Activated CD8-positive, alpha-beta T cell treated with anti-CD3 and anti-CD28 coated beads for 36 hours (primary cell): ENCODE results near the gene MOV10L1. TPM values are rescaled to one million over a fixed set of nuclear protein-coding genes. Genes with fewer than 3 reads are reported as not detected.

ENCODE experiments used
- ATAC-seq: fragments of 200-7000 bp; cut with Tn5 transposase; one replicate; pipeline ENCODE4 v1.10.0; 2021; ENCODE audit warnings: mild to moderate bottlenecking, moderate library complexity
- CTCF ChIA-PET: fragments of 350-600 bp; sonication (Branson Sonifier 250); formaldehyde crosslinking; loops from one replicate; lab custom pipeline; 2021; ENCODE audit warnings: antibody characterized with exemption; lab: Charles Lee
- POLR2A ChIA-PET: fragments of 350-600 bp; sonication (Branson Sonifier 250); formaldehyde crosslinking; loops from one replicate; lab custom pipeline; 2021; ENCODE audit warnings: antibody characterized with exemption; lab: Charles Lee
- DNase-seq: peaks from one replicate; pipeline ENCODE4 v3.0.0-alpha.2; 2020
- H3K27ac Mint-ChIP-seq: one replicate; pipeline ENCODE4 v1.8.0; 2021; ENCODE audit warnings: mild to moderate bottlenecking, mixed read lengths
- H3K27me3 Mint-ChIP-seq: one replicate; pipeline ENCODE4 v1.8.0; 2021; ENCODE audit warnings: mixed read lengths
- H3K36me3 Mint-ChIP-seq: one replicate; pipeline ENCODE4 v1.8.0; 2021; ENCODE audit warnings: low read depth, mixed read lengths
- H3K4me1 Mint-ChIP-seq: one replicate; pipeline ENCODE4 v1.8.0; 2021; ENCODE audit warnings: low read depth, mixed read lengths
- H3K4me3 Mint-ChIP-seq: one replicate; pipeline ENCODE4 v1.8.0; 2021; ENCODE audit warnings: mild to moderate bottlenecking, moderate library complexity, mixed read lengths
- H3K9me3 Mint-ChIP-seq: one replicate; pipeline ENCODE4 v1.8.0; 2021; ENCODE audit warnings: mixed read lengths
- intact Hi-C: fragments of 100-400 bp; cut with micrococcal nuclease; formaldehyde crosslinking; loops from one replicate; pipeline ENCODE4 v1.10.0; 2022
- total RNA-seq, 2 experiments: library from RNA; stranded (reverse); gene quantifications; one replicate each; pipeline ENCODE4 v1.2.3, GENCODE V29; 2021
- TF ChIP-seq, protein P1 (sequence below): fragments of 200-600 bp; IDR thresholded peaks from one replicate; pipeline ENCODE4 v1.8.0; 2022; ENCODE audit warnings: antibody characterized with exemption, mild to moderate bottlenecking

The MOV10L1 gene
- total RNA-seq, 2 experiments from 2014 or later, result 0.34 TPM; not detected in 1

DNA sequence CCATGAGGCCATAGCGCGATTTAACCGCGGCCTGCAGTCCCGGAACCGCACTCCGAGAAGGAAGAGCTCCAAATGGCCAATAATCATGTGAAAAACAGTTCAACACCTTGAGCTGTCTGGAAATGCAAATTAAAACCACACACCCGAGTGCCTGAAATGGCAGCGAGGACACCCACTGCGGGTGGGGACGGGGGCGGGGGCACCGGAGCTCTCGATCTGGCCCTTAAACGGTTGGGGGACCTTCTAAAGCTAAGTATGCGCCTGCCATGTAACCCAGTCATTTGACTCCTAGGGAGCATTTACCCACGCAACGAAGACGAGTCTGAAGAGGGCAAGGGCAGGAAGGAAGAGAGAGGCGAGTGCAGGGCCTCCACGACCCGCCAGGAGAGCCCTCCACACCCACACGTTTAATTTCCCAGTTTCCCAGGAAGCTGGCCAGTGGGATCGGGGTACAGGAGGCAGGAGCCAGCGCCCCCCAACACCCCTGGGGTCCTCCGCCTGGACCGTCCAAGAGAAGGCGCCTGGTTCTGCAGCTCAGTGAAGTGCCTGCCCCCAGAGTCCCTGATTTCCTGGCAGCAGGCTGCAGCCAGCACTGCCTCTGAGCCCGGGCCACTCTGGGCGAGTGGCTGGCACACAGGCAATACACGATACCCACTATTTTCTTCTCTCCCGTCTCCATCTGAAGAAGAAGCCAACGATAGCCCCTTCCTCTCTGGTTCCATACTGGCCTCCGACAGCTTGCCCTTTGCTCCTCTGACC lies 33.4 kb upstream of the MOV10L1 start:
- intact Hi-C loops, result no loop called here
- Mint-ChIP-seq H3K36me3 (no peaks in the 10 kb centered on the region), H3K4me1 (no peaks in the 10 kb centered on the region), H3K27ac (no peak overlapping the region), H3K4me3 (no peak overlapping the region), H3K9me3 (peaks cover 1% of the 10 kb centered on the region), H3K27me3 (peaks cover 26% of the 10 kb centered on the region)
- ATAC-seq (no peak), DNase-seq (no peak)
- CTCF ChIA-PET, result interaction anchor here (0.8 to 1.0 kb wide), 2 partner anchors 11 to 93 kb away, joined by 3 read pairs; no protein-coding TSS in a partner anchor
- POLR2A ChIA-PET, result interaction anchor here (0.6 to 0.8 kb wide), 2 partner anchors 12 to 41 kb away, joined by 3 read pairs; no protein-coding TSS in a partner anchor
- TF ChIP-seq, protein P1, sequence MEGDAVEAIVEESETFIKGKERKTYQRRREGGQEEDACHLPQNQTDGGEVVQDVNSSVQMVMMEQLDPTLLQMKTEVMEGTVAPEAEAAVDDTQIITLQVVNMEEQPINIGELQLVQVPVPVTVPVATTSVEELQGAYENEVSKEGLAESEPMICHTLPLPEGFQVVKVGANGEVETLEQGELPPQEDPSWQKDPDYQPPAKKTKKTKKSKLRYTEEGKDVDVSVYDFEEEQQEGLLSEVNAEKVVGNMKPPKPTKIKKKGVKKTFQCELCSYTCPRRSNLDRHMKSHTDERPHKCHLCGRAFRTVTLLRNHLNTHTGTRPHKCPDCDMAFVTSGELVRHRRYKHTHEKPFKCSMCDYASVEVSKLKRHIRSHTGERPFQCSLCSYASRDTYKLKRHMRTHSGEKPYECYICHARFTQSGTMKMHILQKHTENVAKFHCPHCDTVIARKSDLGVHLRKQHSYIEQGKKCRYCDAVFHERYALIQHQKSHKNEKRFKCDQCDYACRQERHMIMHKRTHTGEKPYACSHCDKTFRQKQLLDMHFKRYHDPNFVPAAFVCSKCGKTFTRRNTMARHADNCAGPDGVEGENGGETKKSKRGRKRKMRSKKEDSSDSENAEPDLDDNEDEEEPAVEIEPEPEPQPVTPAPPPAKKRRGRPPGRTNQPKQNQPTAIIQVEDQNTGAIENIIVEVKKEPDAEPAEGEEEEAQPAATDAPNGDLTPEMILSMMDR, result no peak

DNA sequence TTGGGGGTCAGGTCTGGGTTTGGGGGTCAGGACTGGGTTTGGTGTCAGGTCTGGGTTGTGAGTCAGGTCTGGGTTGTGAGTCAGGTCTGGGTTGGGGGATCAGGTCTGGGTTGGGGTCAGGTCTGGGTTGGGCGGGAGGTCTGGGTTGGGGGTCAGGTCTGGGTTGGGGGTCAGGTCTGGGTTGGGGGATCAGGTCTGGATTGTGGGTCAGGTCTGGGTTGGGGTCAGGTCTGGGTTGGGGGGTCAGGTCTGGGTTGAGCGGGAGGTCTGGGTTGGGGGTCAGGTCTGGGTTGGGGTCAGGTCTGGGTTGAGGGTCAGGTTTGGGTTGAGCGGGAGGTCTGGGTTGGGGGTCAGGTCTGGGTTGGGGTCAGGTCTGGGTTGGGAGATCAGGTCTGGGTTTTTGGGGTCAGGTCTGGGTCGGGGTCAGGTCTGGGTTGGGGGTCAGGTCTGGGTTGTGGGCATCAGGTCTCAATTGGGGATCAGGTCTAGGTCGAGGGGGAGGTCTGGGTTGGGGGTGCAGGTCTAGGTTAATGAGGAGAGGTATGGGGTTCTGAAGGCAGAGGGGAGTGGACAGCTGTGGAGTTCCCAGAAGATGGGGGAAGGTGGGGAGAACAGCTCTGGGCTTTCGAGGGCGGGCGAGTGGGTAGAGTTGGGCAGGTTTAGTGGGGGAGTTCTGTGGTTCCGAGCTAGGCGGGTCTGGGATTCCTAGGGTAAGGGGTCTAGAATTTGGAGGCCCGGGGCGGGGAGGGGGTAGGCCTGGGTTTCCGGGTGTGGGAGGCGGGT lies 32.3 kb upstream of the MOV10L1 start:
- Mint-ChIP-seq H3K4me1 (no peaks in the 10 kb centered on the region), H3K4me3 (no peak overlapping the region), H3K27me3 (peaks cover 22% of the 10 kb centered on the region), H3K9me3 (peaks cover 1% of the 10 kb centered on the region), H3K27ac (no peak overlapping the region), H3K36me3 (no peaks in the 10 kb centered on the region)
- intact Hi-C loops, result no loop called here
- POLR2A ChIA-PET, result interaction anchor here (0.8 kb wide), 1 partner anchor 40 kb away, joined by 3 read pairs; no protein-coding TSS in a partner anchor
- no peak for ATAC-seq
- TF ChIP-seq, protein P1, result no peak
- CTCF ChIA-PET, result interaction anchor here (1.0 kb wide), 1 partner anchor 10 kb away, joined by 3 read pairs; no protein-coding TSS in a partner anchor
- no peak for DNase-seq

DNA sequence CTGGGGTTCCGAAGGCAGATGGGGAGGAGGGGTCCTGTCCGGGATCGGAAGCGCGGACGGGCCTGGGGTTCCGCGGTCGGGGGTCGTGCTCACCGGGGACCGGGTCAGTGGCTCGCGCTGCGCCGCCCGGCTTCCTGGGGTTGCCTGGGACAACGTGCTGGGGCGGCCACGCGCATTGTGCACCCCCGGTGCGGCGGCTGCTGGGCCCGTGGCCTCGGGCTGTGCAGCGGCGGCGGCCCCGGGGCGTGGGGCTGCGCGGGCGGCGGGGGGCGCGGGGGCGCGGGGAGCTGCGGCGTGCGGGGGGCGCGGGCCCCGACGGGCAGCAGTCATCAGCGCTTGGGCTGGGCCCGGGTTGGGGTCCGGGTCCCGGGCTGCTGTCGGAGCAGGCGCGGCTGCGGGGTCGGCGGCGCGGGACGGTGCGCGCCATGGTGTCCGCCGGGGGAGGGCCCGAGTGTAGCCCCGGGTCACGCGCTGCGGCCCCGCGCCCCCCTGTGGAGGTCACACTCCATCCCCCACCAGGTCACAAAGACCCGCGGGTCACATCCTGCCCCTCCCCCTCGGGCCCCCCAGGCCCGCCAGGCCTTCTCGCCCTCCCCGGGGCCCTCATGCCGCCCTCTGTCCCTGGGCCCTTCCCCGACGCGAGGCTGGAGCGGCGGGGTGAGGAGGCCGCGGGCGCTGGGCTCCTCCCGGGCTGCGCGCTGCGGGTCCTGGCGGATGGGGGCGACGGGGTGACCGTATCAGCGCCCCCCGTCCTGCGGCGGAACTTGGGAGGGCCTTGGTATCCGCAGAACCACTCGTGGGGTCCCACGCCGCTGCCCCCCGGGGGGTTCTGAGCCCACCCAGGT lies 31.5 kb upstream of the MOV10L1 start, which contains the start of gene TTLL8:
TSS of gene TTLL8 (minus strand) at position 238 of the 845 bp plus-strand sequence.
- intact Hi-C loops, result no loop called here
- TF ChIP-seq, protein P1, result no peak
- no peak for ATAC-seq
- peaks cover 22% of the 10 kb centered on the region for H3K27me3 Mint-ChIP-seq
- no peak within 1 kb of the TSS for H3K27ac Mint-ChIP-seq
- CTCF ChIA-PET, result interaction anchor here (1.2 kb wide), 1 partner anchor 27 kb away, joined by 3 read pairs; the partner anchor contains the start of gene MLC1
- no peak within 1 kb of the TSS for H3K4me3 Mint-ChIP-seq
- POLR2A ChIA-PET, result no interaction called here
- H3K4me1 Mint-ChIP-seq, result no peaks in the 10 kb centered on the region
- DNase-seq, result no peak
- no peaks in the 10 kb centered on the region for H3K36me3 Mint-ChIP-seq
- peaks cover under 1% of the 10 kb centered on the region for H3K9me3 Mint-ChIP-seq

DNA sequence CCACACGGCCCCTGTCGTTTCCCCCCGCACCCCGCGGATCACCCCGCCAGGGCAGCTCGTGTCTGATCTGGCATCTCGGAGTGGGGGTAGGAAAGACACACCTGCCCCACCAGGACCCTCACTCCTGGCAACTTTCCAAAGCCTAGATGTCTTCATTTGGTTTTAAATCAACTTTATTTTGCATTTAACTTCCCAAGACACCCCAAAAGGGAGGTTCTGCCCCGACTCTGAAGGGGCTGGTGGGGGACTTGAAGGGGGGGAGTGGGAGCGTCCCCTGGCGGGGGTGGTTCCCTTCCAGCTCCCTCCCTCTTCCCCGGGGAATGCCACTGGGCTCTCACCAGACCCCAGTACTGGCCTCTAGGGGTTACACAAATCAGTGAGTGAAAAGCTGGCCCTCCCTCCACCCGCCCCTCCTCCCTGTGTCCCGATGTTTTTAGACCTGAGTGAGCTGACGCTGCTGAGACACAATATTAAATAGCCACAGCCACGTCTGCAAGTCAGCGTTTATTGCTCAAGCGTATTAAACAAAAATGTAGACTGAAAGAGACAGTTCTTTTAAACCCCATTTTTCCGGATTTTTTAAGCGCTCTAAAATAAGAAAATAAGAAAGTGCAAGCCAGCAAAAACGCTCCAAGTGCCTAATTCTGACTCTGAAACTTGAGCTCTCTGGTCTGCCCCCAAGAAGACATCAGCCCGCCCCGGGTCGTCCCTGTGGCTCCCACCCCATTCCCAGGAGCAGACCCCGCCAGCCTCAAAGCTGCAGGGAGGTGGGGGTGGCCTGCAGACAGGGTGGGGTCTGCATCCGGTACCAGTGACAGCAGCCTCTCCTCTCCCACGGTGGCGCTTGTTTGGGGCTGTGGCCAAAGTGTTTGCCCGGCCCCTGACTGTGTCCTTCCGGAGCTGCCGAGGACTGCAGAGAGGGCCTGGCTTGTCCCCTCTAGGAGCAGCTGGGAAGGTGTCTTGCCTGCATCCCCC lies 30.6 kb upstream of the MOV10L1 start:
- Mint-ChIP-seq H3K9me3 (no peaks in the 10 kb centered on the region), H3K27me3 (peaks cover 22% of the 10 kb centered on the region), H3K4me1 (no peaks in the 10 kb centered on the region), H3K27ac (no peak overlapping the region), H3K4me3 (no peak overlapping the region), H3K36me3 (no peaks in the 10 kb centered on the region)
- CTCF ChIA-PET, result interaction anchor here (0.7 to 1.2 kb wide), 2 partner anchors 26 to 29 kb away, joined by 3 to 4 read pairs; partner anchors contain the start of gene MLC1
- TF ChIP-seq, protein P1, result no peak
- DNase-seq, result no peak
- ATAC-seq, result no peak
- POLR2A ChIA-PET, result interaction anchor here (1.2 kb wide), 1 partner anchor 9 kb away, joined by 3 read pairs; no protein-coding TSS in a partner anchor
- intact Hi-C loops, result no loop called here
